ENCODE measurements around the gene GARIN3. TPM values are rescaled to one million over a fixed set of nuclear protein-coding genes. Genes with fewer than 3 reads are reported as not detected.

Gene GARIN3
- total RNA-seq, 1 experiment from 2014 or later = not detected

GRCh38 chr5:157184117-157184670 is 18.1 kb upstream of the GARIN3 start:
- Histone ChIP-seq H3K4me3 (no peak overlapping the region), H4K20me1 (ENCODE audit: insufficient read depth) (no peaks in the 10 kb centered on the region), H3F3A (ENCODE audit: insufficient read depth, low read depth) (no peaks in the 10 kb centered on the region), H3K27me3 (ENCODE audit: insufficient read depth, low read depth) (peaks cover 56% of the 10 kb centered on the region), H3K4me1 (replicated peaks; ENCODE audit: insufficient read depth) (no peaks in the 10 kb centered on the region), H3K9me2 (ENCODE audit: insufficient read depth) (no peaks in the 10 kb centered on the region), H3K79me2 (ENCODE audit: low read depth) (no peaks in the 10 kb centered on the region), H2AFZ (no peak overlapping the region), H3K9me3 (ENCODE audit: insufficient read depth, low read depth) (no peaks in the 10 kb centered on the region), H3K4me2 (no peak overlapping the region), H3K36me3 (ENCODE audit: low read depth) (no peaks in the 10 kb centered on the region), H3K27ac (no peak overlapping the region)
- intact Hi-C loops (cut with micrococcal nuclease; ENCODE audit: unreplicated experiment) = no loop called here
- BruUV-seq (replicated peaks) = no TSS peak
- TF ChIP-seq EZH2 (IDR thresholded peaks at IDR 0.05; ENCODE audit: low read depth) = no peak
- no peak for TF ChIP-seq CTCF (conservative IDR thresholded peaks at IDR 0.05)
- no peak for DNase-seq
- ChIA-PET POLR2A (ENCODE audit: unreplicated experiment) (no interaction called here), CTCF (no interaction called here)

GRCh38 chr5:157182143-157182757 is 16.2 kb upstream of the GARIN3 start:
- Histone ChIP-seq H3K27me3 (ENCODE audit: insufficient read depth, low read depth) (peaks cover 58% of the 10 kb centered on the region; the same call in 1 of the 2 replicates), H3K4me2 (no peak overlapping the region), H3K36me3 (ENCODE audit: low read depth) (no peaks in the 10 kb centered on the region), H3K27ac (no peak overlapping the region), H2AFZ (no peak overlapping the region), H3K79me2 (ENCODE audit: low read depth) (no peaks in the 10 kb centered on the region), H3K9me3 (ENCODE audit: insufficient read depth, low read depth) (no peaks in the 10 kb centered on the region), H3K4me3 (no peak overlapping the region), H4K20me1 (ENCODE audit: insufficient read depth) (no peaks in the 10 kb centered on the region), H3F3A (ENCODE audit: insufficient read depth, low read depth) (no peaks in the 10 kb centered on the region), H3K9me2 (ENCODE audit: insufficient read depth) (no peaks in the 10 kb centered on the region), H3K4me1 (replicated peaks; ENCODE audit: insufficient read depth) (no peaks in the 10 kb centered on the region)
- DNase-seq = no peak
- ChIA-PET POLR2A (ENCODE audit: unreplicated experiment) (no interaction called here), CTCF (interaction anchor here (0.5 kb wide), 1 partner anchor 34 kb away, joined by 6 read pairs; no protein-coding TSS in a partner anchor)
- TF ChIP-seq CTCF (conservative IDR thresholded peaks at IDR 0.05) (no peak), EZH2 (IDR thresholded peaks at IDR 0.05; ENCODE audit: low read depth) (no peak)
- no TSS peak for BruUV-seq (replicated peaks)
- intact Hi-C loops (cut with micrococcal nuclease; ENCODE audit: unreplicated experiment) = no loop called here

GRCh38 chr5:157180374-157181264 is 14.6 kb upstream of the GARIN3 start, which contains the start of gene ITK:
ITK (plus strand) TSS chr5:157180840; CDS start chr5:157180978, 138 bp downstream.
- TF ChIP-seq EZH2 (IDR thresholded peaks at IDR 0.05; ENCODE audit: low read depth) = no peak
- no peak for TF ChIP-seq CTCF (conservative IDR thresholded peaks at IDR 0.05)
- Histone ChIP-seq H3K4me3 (no peak within 1 kb of the TSS), H3K79me2 (ENCODE audit: low read depth) (no peaks in the 10 kb centered on the region), H3K9me2 (ENCODE audit: insufficient read depth) (no peaks in the 10 kb centered on the region), H3K4me2 (no peak within 1 kb of the TSS), H3F3A (ENCODE audit: insufficient read depth, low read depth) (no peaks in the 10 kb centered on the region), H3K36me3 (ENCODE audit: low read depth) (no peaks in the 10 kb centered on the region), H2AFZ (no peak within 1 kb of the TSS), H3K9me3 (ENCODE audit: insufficient read depth, low read depth) (no peaks in the 10 kb centered on the region), H3K27ac (no peak within 1 kb of the TSS), H3K27me3 (ENCODE audit: insufficient read depth, low read depth) (peaks cover 59% of the 10 kb centered on the region), H4K20me1 (ENCODE audit: insufficient read depth) (no peaks in the 10 kb centered on the region), H3K4me1 (replicated peaks; ENCODE audit: insufficient read depth) (no peaks in the 10 kb centered on the region)
- POLR2A ChIA-PET (ENCODE audit: unreplicated experiment) = no interaction called here
- no peak for DNase-seq
- CTCF ChIA-PET = no interaction called here
- intact Hi-C loops (cut with micrococcal nuclease; ENCODE audit: unreplicated experiment) = no loop called here
- no TSS peak for BruUV-seq (replicated peaks)

All from PC-9 (cell line).